ENCODE data around the gene BCL6B.
A peak's percentile ranks its signal among the peaks of the same experiment; 100 is the strongest.
"Not testable (repeated sequence)": the region's sequence is repeated elsewhere in the genome, so short reads cannot be mapped to it uniquely, and the experiment has no call there.

The BCL6B gene

DNA sequence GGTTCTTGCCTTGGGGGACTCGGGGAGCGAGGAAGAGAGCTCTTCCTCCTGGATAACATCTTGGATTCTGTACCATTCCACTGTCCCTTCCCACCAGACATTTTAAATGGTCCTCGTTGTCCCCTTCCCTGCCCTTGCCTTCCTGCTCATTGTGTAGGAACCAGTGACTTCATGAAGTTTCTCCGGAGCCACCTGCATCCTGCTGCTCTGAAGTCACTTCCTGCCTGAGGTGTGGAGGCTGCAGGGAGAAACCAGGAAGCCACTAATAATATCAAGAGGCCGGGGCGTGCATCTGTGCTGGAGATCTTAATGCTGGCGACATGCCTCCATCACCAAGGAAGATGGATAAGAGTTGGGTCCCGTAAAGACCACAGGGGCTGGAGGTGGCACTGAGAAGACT is 6.8 kb downstream of the BCL6B start:
- peak; percentile 17 for DNase-seq

DNA sequence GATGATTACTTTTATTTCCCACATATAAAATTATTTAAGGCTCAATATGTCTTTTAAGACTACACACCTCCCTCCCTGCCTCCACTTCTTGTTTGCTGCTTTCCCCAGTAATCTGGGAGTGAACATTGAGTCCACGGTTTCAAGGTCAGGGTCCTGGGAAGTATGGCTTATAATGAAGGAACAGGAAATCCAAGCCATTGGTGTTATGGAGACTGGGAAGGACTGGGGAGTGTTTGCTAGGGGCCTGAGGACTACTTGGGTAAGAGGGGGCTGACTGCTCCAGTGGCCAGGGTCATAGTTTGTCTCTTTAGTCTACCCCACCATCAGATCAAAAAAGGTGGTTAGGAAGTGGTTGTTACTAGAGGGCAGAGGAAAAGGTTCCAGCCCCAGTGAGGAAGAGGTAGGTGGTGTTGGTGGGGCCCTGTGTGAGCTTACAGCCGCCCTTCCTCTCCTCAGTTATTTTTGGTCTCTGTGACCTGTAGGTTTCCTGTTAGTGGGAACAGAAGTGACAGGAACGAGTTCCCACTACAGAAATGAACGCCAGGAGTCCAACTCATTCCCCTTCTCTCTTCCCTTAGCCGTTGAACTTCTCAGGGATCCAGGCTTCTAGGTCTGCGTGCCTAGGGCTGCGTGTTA is 12.2 kb downstream of the BCL6B start:
- DNase-seq, result no peak

DNA sequence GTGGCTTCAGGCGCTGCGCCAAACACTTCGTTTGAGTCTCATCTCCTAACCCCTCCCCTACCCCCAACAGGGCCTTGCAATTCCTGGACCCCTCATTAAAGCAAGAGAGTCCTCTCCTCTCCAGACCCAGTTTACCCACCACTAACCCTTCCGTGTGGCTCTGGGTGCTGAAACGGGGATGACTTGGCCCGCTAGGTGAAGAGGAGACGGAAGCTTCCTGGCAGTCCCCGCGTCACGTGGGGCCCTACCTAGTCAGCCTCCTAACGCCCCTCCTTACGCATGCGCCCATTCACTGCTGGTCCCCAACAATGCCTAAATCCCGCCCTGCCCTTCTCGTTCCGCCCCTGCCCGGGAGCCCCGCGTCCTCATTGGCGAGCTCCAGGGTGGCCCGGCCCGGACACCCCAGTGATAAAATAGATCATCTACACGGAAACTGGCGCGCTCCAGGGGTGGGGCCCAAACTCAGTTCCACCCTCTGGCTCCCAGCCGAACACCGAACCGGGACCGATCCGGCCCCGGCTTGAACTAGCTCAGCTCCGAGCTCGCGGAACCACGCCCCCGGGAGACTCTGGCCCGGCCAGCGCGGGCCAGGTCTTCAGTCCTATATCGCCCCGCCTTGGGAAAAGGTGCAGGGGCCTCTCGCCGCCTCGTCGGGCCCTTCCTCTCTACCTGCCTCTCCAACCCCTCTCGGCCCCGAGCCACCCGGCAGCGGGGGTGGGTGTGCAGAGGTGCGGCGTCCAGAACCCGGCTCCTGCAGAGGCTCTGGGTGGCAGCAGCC is 12.9 kb downstream of the BCL6B start, which contains the start of gene SLC16A13:
Gene SLC16A13, plus strand, starts transcription at position 425 of the 778 bp plus-strand sequence. CDS start 368 bp downstream, outside the sequence.
- peak; percentile 95 for DNase-seq

DNA sequence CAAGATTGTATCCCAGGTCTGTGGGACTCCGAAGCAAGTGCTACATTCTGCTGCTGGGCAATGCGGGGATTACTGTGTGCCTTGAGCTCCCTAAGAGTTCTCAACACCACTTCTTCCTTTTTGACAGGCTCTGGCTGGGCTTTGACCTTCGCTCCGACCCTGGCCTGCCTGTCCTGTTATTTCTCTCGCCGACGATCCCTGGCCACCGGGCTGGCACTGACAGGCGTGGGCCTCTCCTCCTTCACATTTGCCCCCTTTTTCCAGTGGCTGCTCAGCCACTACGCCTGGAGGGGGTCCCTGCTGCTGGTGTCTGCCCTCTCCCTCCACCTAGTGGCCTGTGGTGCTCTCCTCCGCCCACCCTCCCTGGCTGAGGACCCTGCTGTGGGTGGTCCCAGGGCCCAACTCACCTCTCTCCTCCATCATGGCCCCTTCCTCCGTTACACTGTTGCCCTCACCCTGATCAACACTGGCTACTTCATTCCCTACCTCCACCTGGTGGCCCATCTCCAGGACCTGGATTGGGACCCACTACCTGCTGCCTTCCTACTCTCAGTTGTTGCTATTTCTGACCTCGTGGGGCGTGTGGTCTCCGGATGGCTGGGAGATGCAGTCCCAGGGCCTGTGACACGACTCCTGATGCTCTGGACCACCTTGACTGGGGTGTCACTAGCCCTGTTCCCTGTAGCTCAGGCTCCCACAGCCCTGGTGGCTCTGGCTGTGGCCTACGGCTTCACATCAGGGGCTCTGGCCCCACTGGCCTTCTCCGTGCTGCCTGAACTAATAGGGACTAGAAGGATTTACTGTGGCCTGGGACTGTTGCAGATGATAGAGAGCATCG is 15.4 kb downstream of the BCL6B start:
- DNase-seq, result no peak

DNA sequence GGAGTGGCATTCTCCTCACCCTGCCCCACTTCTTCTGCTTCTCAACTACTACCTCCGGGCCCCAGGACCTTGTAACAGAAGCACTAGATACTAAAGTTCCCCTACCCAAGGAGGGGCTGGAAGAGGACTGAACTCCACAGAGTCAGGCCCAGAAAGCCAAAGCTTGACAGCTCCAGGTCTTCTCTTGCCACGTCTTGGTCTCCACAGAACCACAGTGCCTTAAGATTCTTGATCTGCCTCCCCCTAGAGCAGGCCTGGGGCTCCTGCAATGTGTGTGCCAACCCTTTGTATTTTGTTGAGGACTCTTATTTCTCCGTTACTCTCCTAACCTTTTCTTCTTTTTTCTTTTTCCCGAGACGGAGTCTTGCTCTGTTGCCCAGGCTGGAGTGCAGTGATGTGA is 17.0 kb downstream of the BCL6B start:
- no peak for DNase-seq

DNA sequence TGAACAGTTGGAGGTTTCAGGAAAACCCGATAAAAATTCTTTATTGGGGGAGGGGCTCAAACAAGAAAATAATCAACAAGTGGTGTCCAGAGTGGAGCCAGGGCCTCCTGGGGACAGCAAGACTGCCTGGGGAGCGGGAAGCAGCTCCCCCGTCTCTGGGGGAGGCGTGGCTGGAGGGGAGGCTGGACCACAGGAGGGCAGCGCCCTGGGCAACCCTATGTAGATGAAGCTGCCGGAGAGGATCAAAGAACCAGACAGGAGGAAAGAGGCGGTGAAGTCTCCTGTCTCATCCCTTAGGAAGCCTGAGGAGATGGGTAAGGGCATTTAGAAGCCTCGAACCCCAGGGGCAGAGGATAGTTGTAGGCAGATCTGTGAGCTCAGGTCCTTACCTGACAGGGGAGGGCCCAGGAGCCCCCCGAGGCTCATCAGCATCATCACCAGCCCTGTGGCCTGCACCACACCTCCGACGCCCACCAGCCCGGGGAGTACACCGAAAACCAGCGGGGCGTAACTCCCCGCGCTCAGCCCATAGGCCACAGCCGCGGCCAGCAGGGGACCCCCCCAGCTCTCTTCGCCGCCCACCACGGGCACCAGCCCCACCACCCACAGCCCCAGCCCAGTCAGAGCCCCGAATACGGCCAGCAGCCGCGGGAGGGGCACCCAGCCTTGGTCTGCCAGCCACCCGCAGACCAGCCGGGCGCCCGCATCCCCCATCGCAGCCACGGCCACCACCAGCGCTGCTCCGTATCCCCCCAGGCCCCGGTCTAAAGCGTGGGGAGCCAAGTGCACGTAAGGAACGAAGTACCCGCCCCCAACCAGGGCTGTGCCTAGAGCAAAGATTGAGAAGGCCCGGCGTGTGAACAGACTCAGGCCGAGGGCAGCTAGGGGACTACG is 19.0 kb downstream of the BCL6B start:
- peak; percentile 28 for DNase-seq

DNA sequence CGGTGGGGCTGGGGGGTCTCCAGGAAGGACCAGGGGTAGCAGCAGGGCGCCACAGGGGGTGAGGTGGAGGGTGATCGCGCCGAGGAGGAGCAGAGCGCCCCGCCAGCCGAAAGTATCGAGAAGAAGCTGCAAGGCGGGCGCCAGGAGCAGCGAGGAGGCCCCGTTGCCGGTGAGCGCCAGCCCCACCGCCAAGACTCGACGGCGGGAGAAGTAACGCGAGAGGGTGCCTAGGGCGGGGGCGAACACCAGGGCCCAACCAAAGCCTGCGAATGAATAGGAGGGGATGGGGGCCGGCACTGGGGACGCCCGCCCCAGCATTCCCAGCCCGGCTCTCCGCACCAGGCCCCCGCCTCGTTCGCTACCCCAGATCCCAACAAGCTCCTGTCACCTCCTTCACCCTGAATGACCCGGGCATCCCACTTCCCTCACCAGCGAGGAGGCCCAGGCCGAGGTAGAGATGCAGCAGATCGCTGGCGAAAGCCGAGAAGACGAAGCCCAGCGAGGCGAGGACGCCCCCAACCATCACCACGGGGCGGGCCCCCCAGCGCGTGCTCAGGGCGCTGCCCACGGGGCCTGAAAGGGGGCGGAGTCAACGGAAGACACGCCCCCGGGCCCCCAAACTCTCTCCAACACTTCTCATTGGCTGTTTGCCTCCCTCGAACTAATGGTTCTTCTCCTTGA is 19.8 kb downstream of the BCL6B start:
- DNase-seq, result no peak

DNA sequence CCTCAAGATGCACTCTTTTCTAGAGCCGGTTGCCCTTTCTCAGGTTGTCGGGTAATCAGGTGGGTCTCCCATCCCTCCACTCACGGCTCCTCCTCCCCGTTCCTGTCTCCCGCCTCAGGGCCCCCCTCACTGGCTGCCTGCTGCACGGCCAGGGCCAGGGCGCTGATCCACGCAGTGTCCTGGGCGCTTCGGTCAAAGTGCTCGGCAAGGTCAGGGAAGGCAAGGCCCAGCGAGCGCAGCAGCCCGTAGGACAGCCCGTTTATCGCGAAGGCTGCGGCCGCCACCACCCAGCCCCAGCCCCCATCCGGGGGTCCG is 20.3 kb downstream of the BCL6B start:
- no peak for DNase-seq

DNA sequence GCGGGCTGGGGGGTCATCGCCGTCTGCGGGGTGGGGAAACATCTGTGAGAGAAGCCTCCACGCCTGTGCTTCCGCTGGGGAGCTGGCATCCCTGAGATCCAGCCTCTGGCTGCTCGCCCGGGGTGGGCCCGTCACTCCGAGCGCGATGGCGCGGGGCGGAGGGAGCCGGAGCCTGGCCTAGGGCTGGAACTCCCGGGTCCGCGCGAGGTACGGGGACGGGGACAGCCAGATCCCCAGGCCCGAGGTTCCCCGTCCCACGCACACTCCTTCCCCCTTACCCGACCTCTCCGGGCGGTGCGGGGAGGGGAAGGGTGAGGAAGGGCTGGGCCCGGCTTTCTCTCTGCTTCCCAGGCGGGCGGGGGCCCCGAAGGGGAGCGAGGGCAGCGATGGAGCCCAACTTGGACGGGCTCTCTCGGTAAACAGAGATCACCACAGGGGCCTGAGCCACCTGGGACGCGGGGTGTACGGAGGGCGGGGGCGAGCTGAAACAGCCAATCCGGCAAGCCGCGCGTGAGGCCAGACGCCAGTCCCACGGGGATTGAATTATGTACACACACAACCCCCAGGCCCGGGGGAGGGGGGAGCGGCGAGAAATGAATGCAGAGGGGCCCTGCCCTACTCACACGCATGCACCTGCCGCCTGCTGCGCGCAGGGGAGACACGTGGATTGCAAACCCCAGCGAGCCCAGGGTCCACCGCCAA is 20.8 kb downstream of the BCL6B start, which contains the start of gene SLC16A11:
Gene SLC16A11, minus strand, starts transcription at position 596 of the 702 bp plus-strand sequence. Its CDS starts 579 bp downstream, at position 17.
- DNase-seq, result peak; percentile 88

DNA sequence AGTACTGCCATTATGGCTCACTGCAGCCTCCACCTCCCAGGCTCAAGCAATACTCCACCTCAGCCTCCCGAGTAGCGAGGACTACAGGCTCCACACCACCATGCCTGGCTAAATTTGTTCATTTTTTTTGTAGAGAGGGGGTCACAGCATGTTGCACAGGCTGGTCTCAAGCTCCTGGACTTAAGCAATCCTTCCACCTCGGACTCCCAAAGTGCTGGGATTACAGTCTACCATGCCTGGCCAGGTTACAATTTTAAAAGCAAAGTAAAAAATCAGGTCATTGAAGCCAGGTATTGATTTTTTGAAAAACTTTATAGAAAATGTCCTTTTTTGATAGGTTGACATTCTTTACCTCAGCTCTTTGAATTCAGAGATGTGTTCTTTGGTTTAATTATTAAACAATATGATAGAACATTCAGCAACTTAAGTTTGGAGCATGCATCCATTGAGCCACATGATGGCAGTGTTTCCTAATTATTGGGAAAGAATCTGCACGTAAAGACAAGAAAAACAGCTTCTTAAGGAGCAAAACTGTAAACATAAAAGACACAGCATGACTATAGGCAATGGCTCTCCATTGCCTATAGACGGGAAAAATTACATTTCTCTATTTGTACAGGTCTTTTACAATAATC is 22.8 kb downstream of the BCL6B start:
- peak; percentile 28 for DNase-seq

DNA sequence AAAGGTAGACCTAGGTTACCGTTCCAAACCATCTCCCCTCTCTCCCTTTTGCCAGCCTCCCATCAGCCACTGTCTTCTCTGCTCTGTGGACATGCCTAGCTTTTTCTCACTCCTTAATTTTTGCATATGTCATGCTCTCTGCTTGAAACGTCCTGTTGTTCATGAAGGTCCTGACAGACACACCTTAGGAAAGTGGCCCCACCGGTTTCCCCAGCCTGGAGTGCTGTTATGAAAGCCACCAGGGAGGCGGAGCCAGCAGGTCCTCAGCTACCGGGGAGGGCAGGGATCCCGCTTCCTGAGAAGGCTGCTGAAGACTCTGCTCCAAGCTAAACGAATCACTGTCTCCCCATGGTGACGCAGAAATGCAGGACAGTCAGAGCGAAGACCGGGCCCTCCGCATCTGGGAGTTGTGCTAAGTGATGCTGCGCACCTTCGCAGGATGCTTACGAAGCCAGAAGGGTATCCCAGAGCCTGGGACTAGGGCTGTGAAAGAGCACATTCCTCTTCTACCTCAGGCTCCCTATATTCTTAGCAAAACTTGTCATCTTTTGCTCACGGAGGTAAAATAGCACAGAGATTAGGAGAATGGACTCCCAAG is 23.4 kb downstream of the BCL6B start:
- DNase-seq, result no peak

DNA sequence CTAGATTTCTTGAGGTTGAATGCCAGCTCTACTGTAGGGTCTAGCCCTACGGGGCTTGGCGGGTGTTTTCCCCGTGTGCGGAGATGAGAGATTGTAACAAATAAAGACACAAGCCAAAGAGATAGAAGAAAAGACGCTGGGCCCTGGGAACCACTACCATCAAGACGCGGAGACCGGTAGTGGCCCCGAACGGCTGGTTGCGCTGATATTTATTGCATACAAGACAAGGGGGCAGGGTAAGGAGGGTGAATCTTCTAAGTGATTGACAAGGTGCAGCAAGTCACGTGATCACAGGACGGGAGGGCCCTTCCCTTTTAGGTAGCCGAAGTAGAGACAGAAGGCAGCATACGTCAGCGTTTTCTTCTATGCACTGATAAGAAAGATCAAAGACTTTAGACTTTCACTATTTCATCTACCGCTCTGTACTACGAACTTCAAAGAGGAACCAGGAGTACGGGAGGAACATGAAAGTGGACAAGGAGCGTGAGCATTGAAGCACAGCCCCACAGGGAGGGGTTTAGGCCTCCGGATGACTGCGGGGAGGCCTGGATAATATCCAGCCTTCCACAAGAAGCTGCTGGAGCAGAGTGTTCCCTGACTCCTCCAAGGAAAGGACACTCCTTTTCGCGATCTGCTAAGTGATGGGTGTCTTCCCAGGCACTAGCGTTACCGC is 24.0 kb downstream of the BCL6B start:
- DNase-seq, result not testable (repeated sequence)

DNA sequence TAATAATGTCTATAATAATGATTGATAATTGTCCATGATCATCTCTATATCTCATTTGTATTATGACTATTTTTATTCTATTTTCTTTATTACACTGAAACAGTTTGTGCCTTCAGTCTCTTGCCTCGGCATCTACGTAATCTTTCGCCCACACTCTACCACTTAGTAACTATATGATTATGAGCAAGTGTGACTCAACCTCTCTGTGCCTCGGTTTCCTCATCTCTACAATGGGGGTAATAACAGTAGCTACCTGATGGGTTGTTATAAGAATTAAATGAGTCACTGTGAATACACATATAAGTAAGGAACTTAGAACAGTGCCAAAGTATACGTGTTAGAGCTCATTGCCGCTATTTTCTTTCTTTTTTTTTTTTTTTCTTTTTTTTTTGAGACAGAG is 24.7 kb downstream of the BCL6B start:
- no peak for DNase-seq

DNA sequence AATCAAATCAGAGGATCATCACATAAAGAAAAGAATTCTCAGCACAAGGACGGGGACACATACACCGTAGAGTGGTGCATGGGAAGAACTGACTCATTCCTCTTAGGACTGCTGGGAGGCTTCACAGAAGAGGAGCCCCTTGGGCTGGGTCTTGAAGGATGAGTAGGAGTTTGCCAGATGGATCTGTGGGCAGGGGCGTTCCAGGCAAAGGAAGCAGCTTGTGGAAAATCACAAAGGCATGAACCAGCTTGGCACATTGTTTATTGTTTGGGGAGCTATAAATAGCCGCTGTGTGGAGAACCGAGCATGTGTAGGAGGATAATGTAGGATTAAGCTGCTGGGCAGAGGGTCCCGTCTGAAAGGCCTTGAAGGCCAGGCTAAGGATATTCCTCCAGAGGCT is 26.1 kb downstream of the BCL6B start:
- DNase-seq, result no peak

DNA sequence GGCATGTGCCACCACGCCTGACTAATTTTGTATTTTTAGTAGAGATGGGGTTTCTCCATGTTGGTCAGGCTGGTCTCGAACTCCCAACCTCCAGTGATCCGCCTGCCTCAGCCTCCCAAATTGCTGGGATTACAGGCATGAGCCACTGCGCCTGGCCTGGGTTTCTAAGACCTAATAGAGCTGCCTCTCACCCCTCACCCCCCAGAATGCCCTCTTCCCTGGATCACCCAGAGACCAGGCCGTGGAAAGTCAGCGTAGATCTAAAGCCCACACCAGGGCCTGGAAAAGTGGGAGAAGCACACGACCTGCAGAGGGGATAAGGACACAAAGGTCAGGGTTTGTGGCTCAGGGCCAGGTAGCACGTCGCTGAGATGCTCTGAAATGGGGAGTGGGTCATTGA is 27.7 kb downstream of the BCL6B start:
- not testable (repeated sequence) for DNase-seq

DNA sequence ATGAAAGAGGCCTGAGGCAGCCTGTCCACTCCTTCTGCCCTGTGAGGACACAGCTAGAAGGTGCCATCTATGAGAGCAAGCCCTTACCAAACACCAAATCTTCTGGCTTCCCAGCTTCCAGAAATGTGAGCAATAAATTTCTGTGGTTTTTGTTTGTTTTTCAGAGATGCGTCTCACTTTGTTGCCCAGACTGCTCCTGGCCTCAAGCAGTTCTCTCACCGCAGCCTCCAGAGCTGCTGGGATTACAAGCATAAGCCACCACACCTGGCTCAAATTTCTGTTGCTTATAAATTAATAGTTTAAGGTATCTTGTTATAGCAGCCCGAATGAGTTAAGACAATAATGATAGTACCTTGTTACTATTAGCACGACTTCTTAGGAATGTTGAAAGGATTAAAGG is 33.5 kb downstream of the BCL6B start:
- no peak for DNase-seq

DNA sequence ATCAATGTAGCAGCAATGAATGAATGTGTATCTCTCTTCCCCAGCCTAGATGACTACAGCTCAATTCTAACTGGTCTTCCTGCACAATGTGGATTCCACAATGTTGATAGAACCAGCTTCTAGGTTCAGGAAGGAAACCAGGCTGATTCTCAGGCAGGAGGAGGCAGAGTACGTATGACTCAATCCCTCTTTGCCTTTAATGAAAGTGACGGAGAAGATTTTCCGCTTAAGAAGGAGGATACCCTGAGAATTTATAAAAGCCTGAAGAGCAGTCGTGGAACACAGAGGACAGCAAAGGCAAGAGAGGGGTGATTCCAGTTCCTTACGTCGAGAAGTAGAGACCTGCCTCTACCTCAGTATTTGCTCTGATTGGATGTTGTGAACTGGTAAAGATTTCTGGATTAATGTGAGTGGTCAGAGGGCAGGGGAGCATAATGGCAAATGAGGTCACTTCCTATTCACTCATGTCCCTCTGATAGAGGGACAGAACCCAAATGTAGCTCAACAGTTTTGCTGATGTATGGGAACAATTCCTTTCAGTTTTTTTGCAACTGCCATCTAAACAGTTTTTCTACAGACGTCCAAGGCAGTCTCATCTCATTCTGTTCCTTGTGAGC is 36.1 kb downstream of the BCL6B start:
- DNase-seq, result no peak

DNA sequence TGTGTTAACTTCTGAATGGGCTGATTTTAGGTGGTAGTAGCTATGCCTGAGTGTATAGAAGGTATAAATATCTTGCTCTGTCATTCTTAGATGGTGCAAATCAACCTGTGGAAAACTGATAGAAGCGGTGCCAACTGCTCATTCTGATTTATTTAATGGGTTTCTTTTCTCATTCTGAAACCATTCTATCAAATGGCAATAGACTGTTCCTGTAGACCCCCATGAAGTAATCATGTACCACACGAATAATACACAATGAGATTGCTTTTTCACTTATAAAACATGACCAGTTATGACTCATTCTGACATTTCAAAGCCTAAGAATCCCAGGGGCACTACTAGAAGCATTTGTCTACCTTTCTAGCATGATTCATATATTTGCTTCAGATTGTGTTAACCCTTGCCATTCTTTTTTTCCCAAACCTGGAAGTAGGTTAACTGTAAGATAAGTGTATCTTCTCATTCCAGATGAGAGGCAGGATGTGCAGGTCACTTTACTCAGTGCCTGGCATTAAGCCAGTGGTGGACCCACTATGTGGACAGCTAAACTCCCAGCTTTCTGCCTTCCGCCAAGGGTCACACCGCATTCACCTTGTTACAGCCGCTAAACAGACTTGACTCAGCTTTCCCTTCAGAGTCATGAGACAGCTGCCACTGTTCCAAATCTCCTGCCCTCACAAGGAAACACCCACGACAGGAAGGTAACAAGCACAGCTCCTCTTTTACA is 37.5 kb downstream of the BCL6B start:
- no peak for DNase-seq
